IPS-NIHi11 (cell line): ENCODE data around the gene CDON.

Experiments
- DNase-seq: peaks from one replicate; pipeline ENCODE4 v3.0.0; 2012; ENCODE audit warnings: mixed read lengths, low spot score

Gene CDON, protein sequence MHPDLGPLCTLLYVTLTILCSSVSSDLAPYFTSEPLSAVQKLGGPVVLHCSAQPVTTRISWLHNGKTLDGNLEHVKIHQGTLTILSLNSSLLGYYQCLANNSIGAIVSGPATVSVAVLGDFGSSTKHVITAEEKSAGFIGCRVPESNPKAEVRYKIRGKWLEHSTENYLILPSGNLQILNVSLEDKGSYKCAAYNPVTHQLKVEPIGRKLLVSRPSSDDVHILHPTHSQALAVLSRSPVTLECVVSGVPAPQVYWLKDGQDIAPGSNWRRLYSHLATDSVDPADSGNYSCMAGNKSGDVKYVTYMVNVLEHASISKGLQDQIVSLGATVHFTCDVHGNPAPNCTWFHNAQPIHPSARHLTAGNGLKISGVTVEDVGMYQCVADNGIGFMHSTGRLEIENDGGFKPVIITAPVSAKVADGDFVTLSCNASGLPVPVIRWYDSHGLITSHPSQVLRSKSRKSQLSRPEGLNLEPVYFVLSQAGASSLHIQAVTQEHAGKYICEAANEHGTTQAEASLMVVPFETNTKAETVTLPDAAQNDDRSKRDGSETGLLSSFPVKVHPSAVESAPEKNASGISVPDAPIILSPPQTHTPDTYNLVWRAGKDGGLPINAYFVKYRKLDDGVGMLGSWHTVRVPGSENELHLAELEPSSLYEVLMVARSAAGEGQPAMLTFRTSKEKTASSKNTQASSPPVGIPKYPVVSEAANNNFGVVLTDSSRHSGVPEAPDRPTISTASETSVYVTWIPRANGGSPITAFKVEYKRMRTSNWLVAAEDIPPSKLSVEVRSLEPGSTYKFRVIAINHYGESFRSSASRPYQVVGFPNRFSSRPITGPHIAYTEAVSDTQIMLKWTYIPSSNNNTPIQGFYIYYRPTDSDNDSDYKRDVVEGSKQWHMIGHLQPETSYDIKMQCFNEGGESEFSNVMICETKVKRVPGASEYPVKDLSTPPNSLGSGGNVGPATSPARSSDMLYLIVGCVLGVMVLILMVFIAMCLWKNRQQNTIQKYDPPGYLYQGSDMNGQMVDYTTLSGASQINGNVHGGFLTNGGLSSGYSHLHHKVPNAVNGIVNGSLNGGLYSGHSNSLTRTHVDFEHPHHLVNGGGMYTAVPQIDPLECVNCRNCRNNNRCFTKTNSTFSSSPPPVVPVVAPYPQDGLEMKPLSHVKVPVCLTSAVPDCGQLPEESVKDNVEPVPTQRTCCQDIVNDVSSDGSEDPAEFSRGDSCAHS (N-terminal part only)

DNA sequence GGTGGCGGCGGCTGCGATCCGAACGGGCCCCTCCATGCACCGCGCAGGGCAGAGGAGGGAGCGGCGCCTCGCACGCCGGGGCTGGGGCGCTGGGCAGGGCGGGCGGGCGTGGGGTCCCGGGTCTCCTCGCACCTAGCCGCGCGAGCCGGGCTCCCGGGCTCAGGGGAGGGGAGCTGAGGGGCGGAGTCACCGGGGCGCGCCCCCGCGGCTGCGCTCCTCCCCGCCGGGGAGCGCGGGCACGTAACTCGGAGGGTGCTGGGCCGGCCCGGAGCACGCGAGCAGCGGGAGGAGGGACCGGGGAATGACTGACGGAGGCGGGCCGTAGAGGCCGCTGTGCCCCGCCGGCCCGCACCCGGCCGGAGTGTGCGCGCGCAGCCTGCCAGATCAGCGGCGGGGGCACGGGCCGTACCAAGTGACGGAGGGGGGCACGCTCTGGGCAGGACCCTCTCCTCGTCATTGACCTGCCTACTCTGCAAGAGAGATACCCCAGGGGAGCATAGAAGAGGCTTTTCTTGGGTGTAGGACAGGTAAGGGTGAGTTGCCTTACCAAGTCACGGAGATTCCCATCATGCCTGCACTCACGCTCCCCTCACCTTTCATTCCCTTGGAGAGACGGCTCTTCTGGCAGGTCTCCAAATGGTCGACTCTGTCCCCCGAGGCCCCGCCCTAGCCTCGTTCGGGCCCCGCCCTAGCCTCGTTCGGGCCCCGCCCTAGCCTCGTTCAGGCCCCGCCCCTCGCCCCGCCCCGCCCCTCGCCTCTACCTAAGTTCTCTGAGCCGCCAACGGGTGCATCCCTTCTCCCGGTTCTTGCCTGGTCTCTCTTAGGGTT, at the start of gene CDON:
Gene CDON, minus strand, starts transcription at position 188 of the 828 bp plus-strand sequence. CDS start 39,390 bp downstream, outside the sequence.
- DNase-seq = peak; percentile 100

DNA sequence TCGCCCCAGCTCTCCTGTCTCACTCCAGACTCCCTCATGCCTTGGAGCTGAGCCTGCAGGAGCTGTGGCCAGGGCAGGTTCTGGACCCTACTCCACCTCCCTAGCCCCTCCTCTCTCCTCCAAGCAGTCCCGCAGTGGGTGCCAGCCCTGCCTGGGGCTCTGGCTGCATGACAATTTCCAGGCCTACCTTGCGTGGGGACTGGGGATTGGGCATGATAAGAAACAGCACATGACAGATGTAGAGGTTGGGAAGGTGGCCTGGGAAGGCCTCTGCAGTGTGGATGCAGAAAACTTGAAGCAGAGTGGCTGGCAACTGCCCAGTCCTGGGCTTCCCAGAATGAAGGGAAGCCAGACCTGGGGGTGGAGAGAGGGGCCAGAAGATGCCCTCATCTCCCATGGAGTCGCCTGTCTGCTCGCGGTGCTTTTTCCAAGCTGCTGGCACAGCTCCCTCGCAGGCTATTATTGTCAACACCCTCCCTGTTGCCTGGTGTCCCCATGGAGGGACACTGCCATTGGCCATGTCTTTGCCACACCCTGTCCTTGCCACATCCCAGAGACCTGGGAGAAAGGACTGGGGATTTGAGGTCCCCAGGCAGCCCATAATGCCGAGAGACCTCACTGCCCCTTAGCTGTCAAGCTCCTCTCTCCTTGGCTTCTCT, 48.9 kb upstream of the CDON start:
- no peak for DNase-seq

DNA sequence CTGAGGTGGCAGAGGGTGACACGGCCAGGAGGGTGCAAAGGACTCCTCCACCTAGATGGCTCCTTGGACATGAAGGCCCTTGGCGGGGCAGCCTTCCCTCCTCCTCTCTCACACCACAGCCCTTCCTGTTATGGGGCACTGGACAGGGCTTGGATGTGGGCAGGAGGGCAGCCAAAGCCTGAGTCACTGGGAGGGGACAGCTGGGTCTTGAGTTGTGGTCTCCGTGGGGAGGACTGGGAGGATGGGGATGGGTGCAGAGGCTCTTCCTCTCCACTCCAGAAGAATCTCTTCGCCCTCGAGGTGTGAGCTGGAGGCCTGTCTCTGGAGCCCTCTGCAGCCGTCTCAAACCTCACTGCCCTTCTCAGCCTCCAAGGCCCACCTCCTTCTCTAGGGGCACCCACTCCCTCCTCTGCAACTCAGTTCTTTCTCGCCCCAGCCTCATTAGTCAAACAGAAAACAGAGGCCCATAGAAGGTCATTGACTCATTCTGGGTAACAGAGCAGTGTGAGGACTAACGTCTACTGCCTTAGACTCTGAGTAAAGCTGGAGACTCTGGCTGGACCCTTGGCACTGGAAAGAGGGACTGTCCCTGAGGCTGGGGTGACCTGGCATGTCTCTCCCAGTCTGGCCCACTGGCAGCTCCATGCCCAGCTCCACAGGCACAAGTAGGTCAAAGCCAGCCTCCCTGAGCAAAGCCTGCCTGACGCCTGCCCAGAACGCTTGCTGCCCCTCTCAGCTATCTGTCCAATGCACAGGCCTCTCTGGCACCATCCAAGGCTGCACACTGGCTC, 47.5 kb upstream of the CDON start:
- DNase-seq = no peak

DNA sequence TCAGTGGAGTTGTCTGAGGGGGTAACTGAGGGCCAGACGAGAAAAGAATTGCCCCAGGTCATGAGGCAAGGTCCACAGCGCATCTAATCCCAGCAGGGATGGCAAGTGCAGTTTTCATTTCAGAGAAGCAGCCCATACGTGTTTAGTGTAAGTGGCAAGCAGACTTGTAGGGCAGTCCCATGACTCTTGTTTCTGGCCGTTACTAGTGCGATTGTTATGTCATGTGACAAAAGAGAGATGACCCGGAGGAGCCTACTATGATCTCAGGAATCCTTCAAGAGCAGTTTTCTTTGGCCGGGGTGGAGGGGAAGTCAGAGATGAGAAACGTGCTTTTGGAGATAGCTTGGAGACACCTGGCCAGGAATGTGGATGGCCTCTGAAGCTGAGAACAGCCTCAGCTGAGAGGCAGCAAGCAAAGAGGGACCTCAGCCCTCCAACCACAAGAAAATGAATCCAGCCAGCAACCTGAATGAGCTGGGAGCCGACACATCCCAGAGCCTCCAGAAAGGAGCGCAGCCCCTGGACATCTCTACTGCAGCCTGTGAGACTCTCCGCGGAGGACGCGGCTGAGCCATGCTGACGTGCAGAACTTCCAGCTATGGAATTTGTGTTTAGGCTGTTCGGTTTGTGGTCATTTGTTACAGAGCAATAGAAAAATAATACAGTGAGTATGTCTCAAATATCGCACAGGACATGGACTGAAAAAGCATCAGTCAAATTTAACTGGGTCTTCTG, 44.1 kb upstream of the CDON start:
- no peak for DNase-seq

DNA sequence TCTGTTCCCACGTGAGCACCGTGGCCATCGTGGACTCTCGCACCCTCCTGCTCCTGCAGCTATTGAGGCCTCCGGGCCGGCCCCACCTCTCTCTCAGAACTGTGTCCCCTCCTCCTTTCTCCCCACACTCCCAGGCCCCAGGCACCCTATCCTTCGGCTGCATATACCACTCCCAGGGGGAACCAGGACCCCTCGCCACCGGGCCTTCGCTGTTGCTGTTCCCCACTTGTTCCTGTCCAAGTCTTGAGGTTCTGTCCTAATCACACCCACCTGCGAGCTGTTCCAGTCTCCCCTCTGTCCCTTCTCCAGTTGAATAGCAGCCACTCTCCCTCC, 43.0 kb upstream of the CDON start:
- DNase-seq = no peak

DNA sequence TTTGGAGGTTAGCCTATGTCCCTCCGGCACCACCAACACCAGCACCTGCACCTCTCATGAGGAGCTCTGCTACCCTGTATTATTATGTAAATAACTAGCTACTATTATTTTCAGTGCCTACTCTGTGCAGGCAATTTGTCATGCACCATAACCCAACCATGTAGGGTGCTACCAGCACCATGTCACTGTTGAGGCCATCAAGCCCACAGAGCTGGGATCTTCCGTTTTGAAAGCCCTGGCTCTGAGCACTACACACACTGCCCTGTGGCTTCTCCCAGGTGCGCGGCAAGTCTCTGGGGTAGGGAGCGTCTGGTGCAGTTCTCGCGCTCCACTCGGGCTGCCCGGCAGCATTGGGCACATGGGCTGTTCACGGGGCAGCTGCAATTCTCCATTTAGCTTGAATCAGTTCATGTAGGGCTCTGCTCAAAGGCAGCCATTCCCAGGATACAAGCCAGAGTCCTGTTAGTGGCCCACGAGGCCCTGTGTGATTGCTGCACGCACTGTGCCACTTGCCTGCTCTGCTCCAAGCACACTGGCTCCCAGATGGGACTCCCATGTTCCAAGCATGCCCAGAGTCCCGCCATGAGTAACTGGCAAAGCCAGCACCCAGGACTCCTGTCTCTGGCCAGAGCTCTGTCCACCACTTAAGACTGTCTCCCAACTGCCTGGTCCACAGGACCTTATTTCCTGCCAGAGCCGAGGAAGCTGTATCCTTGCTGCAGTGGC, 42.5 kb upstream of the CDON start:
- no peak for DNase-seq

DNA sequence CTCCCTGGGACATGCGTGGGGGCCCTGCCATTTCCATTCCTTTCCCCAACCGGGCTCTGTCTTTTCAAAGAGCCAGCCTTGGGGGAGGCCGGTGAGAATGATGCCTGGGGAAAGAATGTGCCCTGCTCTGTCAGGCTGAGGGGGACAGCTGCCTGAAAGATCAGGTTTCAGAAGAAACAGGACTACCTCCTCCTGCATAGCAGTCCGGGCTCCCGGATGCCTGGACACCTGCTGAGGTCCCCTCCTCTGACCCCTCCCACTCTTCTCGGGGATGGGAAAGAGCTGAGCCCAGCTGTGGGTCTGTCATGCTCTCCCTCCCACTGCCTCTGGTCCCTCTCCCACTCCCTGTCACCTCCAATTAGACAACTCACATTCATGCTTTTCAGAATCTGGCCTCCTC, 41.8 kb upstream of the CDON start:
- peak; percentile 93 for DNase-seq

DNA sequence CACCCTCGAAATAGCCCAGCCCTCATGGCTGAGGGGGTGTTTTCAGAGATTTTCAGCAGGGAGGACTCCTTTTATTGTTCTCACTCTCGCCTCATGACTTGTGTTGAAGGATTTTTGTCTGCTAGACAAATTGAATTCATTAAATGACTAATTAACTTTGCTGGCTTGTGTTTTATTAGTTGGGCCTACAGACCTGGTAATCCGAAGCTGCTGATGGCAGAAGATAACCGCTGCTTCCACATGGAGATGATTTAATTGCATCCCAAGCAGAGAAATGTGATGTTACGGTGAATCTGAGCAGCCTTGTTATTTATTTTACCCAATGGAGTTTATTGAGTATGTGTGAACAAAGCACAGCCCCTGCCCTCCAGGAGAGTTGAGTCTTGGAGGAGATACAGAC, 40.5 kb upstream of the CDON start:
- no peak for DNase-seq

DNA sequence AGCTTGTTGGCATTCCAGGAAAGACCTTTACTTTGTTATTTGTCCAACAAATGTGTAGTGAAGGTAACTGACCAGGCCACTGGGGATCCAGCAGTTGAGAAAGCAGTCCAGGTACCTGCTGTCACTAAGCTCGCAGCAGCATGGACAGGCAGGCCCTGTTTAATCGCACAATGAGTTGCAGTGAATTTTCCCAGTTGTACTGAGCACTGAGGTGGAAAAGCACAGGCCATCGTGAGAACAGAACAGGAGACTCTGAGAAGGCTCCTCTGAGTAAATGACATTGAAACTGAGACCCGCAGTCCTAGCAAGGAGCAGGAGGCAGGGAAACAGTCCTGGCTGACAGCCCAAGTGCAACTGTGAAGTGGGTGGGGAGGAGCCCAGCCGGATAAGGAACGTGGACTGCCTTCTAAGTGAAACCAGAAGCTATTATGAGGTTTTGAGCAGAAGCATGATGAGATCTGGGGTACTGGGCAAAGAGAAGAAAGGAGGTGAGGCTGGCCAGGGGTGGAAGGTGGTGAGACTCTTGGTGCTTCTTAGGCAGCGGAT, 39.8 kb upstream of the CDON start:
- DNase-seq = no peak

DNA sequence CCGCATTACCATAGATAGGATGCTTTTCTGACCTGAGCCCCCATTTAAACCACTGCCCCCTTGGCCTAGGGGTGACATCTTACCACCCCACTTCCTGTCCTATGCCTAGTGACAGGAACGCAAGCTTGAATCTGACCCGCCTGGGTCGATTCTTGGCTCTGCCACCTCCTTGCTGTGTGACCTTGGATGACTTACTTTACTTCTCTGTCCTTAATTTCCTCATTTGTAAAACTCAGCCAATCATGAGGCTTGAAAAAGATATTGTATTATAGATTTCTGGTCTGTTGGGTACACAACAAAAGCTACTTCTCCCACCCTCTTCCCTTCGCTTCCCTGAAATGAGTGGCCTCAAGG, 39.2 kb upstream of the CDON start:
- no peak for DNase-seq

DNA sequence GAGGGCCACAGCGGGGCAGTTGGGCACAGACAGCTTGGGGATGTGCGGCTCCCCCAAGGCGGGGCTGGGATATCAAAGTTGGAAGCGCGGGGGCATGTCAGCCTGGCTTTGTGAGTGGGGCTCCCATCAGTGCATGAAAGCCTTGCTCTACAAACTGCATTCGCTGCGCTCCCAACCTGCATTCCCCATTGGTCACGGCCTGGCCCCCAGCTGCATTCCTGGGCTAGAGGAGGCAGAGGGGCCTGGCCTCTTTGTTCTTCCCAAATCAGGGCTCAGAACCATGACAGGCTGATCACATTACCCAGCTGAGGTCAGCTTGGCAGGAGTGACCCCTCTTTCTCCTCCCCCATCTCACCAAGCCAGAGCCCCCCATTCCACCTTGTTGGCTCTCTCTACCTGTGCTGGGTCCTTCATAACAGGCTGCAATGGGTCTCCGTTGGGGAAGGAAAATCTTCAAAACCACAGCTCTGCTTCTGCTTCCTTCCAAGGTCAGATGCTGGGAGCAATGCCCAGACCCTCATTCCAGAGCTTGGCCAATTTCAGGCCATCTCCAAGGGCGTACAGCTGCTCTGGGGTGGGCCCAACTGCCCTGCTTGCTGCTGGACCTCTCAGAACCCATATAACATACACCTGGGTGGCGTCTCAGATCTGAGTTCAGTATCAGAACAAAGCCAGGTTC, 38.7 kb upstream of the CDON start:
- DNase-seq = no peak

DNA sequence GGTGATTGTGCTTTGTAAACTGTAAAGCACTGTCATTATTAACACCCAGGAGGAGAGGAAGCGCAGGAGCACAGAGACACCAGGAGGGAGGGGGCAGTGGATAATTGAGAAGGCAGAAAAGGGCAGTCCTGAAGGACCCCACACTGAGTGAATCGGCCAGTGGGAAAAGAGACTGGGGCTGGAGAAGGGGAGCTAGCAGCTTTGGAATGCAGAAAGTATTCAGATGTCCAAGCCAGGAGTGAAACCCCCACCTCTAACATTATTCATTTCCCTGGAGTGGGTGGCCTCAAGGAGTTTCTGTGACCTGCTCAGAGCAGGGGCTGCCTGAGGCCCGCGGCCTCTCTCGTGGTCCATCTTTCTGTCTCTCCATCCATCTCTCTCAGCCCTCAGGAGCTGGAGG, 38.0 kb upstream of the CDON start:
- DNase-seq = no peak

DNA sequence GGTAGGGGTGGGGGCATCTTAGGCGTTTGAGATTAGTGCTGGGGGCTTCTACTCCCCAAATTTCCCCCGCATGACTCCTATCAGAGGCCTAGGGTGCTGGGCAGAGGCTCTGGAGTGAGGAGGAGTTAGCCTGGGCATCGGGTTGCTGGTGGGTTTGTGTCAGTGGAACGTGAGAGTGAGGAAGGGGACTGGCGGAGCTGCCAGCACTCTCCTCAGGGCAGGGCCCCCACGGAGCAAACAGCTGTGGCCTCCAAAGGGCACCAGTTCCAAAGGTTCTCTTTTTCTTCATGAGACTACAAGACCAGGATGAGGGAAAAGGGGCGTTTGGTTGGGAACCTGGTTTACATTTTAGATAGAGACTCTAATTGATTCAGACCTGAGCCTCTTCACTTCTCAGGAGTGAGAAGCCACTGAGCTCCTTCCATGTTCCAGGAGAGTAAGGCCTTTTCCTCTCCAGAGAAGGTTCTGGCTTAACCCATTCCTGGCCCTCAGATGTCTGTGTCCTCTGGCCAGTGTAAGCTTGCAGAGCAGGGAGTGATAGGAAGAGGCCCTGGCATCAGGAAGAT, 35.6 kb upstream of the CDON start:
- no peak for DNase-seq

DNA sequence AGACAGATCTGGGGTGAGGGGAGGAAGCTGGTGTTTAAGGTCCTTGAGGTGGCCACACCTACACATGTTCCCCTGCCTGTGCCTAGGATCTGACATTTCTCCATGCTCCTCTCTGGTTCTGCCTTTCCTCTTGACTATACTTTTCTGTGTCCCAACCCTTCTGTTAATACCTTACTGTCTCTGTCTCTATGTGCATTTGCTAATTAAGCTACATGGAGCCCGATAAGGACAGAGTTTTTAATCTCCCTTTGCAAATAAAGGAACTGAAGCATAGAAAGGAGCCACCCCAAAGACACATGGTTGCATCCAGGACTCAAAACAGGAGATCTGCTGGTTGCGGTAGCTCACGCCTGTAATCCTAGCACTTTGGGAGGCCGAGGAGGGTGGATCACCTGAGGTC, 33.1 kb upstream of the CDON start:
- DNase-seq = no peak

DNA sequence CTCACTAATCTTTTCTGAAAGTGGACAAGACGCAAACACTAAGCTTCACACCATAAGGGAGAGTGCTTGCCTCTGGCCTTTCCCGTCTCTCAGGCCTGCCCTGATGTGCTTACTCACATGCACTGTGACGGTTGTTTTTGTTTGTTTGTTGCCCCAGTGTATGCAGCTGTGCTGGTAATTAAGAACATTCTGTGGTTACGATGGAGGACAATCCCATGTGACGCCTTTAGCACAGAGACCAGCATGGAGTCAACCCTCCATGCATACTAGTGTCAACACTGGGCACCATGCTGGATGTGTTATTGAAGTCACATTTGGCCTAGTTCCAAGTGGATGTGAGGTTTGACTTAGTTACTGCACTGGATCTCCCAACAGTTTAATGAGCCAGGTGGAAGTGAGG, 27.8 kb upstream of the CDON start:
- DNase-seq = no peak

DNA sequence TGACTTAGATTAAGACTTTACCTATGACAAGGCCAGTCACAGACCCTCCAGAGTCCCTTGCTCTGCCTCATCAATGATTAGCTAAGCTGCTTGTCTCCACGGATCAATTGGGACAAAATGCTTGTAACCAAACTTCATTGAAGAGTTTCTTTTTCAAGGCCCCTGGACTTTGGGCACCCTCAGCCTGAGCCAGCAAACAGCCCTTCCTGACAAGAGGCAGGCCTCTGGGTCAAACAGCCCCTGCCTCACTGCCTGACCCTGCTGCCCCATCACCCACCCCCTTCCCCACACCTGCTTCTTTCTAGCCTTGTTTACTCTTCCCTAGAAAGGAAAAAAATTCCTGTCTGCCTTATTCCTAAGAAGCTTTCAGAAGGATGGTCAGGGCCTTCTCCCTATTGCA, 26.3 kb upstream of the CDON start:
- DNase-seq = no peak

DNA sequence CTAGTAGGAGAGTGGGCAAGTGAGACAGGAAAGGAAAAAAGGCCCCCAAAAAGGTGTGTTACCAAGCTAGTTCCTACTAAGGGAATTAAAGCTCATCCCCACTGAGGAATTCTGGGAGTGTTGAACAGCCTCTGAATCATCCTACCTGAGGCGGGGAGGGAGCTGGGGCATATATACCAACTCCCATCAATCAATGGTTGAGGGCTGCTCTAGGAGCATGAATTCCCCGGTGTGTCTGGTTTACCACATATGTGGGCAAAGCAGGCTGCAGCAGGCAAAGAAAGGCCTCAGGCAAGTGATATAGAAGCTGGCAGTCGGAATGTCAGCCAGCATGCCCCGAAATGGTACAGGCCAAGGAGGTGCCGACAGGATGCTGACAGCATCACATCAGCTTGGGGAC, 23.6 kb upstream of the CDON start:
- DNase-seq = no peak

DNA sequence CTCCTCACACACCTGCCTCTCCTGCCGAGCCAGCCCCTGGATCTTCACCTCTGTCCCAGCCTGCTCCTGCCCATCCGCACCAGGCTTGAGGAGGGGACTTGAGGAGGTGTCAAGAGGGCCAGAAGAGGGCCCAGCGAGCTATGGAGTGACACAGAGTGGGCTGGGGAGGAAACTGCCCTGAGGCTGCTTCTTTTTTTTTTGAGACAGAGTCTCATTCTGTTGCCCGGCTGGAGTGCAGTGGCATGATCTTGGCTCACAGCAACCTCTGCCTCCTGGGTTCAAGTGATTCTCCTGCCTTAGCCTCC, 21.9 kb upstream of the CDON start:
- no peak for DNase-seq
